HK-2 (cell line): ENCODE results near the gene NRBP1.

Experiments
- DNase-seq: peaks from one replicate; pipeline ENCODE4 v3.0.0-alpha.2; 2018; ENCODE audit not compliant: unreplicated experiment

The NRBP1 gene

DNA sequence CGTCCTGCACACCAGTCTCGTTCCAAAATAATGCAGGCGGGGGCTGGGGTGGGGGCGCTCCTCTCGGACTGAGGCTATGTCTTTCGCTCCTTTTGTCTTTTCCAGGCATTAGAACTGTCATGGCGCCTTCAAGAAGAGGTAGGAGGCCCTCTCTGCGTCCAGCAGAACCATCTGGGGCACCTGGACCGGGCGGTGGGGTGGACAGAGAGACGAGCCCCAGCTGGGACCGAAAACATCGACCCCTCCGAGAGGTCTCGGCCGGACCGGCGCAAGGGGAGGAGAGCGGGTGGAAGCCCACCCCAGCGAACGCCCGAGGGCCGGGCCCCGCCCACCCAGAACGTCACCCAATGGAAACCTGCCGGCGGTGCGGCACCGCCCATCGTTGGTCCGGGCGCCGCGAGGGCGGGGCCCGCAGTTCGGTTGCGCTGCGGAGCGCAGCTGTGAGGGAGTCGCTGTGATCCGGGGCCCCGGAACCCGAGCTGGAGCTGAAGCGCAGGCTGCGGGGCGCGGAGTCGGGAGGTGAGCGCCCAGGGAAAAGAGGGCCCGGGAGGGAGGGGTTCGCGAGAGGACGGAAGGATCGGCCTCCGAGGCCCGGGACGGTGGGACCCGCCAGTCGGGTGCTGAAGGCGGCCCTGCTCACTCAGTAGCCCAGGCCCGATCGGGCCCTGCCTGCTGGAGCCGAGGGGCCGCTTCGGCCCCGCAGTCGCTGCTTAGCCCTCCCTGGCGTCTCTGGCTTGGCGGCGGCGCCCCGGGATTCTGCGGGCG lies at the start of gene NRBP1:
NRBP1 (plus strand) TSS at position 419 of the 765 bp plus-strand sequence. CDS start 4,643 bp downstream, outside the sequence.
- DNase-seq = peak; percentile 88

GRCh38 chr2:27378809-27379290 lies 49.6 kb upstream of the NRBP1 start:
- DNase-seq = no peak

- no peak for DNase-seq
Measured at GRCh38 chr2:27379383-27379835, 49.0 kb upstream of the NRBP1 start.

GRCh38 chr2:27379836-27380625 lies 48.4 kb upstream of the NRBP1 start:
- DNase-seq = no peak

DNA sequence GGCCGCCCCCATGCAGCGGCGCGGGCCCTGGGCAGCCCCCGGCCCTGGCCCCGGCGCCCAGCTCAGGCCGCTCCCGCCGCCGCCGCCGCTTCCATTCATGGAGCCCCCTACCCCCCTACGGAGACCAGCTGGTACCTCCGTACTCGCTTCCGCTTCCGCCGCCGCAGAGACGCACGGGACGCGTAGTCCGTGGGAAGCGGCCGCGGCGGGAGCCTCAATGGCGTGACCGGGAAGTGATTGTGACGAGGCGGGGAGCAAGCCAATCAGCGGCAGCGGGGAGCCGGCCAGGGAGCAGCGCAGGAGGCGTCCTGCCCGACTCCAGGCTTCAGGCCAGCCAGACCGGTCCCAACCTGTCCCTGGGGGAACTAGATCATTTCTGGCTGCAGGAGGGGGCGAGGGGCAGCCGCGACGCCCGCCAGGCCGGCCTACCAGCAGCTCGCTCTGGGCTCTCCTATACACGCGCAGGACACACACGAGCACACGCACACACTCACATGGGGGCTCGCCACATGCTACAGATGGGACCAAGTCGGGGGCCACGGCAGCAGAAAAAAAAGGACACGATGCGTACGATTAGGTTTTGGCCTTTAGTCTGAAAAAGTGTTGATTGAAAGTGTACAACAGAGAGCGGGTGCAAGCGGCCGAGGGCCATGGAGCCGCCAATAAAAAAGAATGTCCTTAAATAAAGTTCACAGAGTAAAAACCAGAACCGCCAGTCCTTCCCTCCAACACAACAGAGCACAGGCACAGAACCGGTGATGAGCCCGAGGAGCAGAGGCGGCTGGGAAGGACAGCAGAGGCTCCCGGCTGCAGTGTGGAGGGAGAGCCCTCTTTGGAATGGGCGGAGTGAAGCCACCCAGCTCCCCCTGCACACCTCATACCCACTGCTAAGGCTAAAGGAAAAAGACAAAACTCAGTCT lies 47.5 kb upstream of the NRBP1 start, which contains the start of gene ZNF513:
ZNF513 (minus strand) TSS at position 109 of the 920 bp plus-strand sequence. CDS start 208 bp downstream, outside the sequence.
- DNase-seq = no peak

DNA sequence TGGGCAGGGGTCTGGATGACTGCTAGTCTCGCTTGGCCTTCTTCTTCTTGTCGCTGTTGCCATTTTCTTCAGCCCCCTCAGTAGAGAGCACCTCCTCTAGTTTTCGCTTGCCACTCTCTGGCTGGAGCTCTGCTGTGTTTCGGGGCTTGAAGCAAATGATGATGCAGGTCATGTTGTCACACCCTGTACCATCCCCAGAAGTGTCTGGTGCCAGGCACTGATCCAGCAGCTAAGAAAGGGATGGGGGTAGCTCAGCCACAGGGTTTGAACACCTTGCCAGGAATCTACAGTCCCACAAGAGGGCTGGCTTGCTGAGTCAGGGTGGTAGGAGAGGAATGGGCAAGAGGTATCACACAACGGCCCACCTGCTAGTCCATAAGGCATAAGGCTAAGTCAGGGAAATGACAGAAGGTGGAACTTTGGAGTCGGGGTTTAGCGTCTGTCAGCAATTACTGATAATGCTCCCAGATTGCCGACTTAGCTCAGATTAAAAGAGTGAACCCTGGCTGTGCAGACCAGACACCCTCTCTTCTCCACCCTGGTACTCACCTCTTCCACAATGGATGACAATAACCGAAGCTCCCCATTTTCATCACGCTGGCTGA lies 46.8 kb upstream of the NRBP1 start:
- DNase-seq = no peak

- DNase-seq = no peak
Measured at GRCh38 chr2:27390822-27391679, 37.4 kb upstream of the NRBP1 start.

GRCh38 chr2:27393225-27393624 lies 35.2 kb upstream of the NRBP1 start:
- no peak for DNase-seq

- DNase-seq = no peak
Measured at GRCh38 chr2:27398962-27399361, 29.5 kb upstream of the NRBP1 start.

GRCh38 chr2:27400348-27401135 lies 27.9 kb upstream of the NRBP1 start:
- no peak for DNase-seq

- peak; percentile 32 for DNase-seq
Measured at GRCh38 chr2:27407798-27408491, 20.5 kb upstream of the NRBP1 start.

- DNase-seq = peak; percentile 34
Measured at GRCh38 chr2:27408601-27409320, 19.7 kb upstream of the NRBP1 start.

GRCh38 chr2:27409321-27410073 lies 18.9 kb upstream of the NRBP1 start, which contains the start of gene PPM1G:
Gene PPM1G (minus strand): TSS chr2:27409591. CDS start chr2:27409422, 169 bp downstream.
- peak; percentile 96 for DNase-seq

- no peak for DNase-seq
Measured at GRCh38 chr2:27412419-27413152, 15.8 kb upstream of the NRBP1 start.

DNA sequence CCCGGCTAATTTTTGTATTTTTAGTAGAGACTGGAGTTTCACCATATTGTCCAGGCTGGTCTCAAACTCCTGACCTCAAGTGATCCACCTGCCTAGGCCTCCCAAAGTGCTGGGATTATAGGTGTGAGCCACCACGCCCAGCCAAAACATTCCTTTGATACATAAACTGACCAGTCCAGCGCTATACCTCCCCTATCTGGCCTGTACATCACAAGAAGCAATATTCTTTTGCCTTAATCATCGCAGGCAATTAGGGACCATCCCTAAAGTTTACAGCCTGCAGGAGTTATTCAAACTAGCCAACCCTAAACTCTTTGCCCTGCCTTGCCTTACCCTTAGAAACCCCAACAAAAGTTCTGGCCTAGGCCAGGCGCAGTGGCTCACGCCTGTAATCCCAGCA lies 12.3 kb upstream of the NRBP1 start:
- DNase-seq = no peak

GRCh38 chr2:27420996-27421395 lies 7.4 kb upstream of the NRBP1 start:
- DNase-seq = no peak
